Measurements from ENCODE around the gene CAMLG.

CAMLG gene

DNA sequence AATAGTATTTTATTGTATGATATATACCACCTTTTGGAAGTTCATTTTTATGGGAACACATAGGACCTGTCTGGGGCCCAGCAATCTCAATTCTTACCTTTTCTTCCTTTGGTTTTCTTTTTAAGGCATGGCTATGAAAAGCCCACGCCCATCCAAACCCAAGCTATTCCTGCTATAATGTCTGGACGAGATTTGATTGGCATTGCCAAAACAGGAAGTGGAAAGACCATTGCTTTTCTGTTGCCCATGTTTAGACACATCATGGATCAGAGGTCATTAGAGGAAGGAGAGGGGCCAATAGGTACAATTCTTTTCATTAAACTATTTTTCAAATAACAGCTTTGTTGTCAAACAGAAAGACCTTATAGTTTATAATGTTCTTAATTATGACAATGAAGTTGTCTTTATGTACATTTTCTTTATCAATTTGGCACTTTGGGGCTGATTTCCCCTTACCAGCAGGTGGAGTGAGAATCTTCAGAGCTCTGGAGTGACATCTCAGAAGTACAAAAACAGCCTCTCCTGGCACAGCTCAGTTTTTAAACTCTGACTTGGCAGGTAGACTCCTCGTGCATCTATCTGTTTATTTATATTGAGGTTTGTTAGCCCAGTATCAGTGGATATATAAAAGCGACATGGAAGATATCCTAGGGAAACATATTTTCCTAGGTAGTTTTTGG is 46.0 kb downstream of the CAMLG start:
- DNase-seq (ENCODE audit: low read depth): no peak

DNA sequence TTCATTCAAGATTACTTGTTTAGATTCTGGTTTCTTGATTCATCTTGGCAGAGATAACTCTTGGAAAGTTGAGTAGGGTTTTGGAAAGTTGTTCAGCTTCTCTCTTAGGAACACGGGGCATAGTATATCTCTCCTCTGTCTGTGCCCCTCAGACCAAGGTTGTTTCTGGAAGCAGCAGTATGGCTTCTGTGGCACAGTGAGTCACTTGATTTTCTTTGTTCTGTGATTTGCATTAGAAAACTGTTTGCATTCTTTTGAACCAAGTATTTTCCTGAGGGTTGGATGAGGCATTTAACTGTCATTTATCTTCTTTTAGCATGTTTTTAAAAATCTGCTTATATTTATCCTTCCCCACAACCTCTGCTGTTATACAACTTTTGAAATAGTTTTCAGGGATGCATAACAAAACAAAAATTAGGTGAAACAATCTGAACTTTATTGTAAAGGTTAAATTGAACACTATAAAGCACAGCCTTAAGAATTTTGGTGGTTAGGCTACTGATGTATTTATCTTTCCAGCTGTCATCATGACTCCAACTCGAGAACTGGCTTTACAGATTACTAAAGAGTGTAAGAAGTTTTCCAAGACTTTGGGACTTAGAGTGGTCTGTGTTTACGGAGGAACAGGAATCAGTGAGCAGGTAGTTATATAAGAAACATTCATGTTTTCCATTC is 46.7 kb downstream of the CAMLG start:
- DNase-seq (ENCODE audit: low read depth): no peak

DNA sequence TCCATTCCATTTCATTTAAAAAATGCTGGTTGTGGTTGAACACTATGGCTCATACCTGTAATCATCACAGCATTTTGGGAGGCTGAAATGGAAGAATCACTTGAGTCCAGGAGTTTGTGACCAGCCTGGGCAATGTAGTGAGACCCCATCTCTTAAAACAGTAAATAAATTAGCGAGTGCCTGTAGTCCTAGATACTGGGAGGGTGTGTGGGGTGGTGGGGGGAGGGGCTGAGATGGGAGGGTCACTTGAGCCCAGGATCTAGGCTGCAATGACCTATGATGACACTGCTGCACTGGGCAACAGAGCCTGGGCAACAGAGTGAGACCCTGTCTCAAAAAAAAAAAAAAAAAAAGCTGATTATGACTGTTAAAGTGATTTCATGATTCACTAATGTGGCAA is 49.3 kb downstream of the CAMLG start:
- no peak for DNase-seq (ENCODE audit: low read depth)

DNA sequence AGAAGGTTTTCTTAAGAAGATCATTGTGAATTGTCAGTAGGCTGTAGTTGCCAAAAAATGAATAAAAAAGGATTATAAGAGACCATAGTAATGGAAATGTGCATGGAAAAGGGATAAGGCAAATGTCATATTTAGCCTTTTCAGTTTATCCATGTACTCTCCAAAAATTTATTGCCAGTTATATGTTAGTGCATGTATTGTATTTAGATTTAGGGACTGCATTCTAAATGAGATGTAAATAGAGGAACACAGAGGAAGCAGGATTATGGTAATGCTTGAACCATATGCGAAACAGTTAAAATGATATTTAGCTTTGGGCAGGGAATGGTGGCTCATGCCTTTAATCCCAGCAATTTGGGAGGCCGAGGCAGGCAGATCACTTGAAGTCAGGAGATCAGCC is 53.2 kb downstream of the CAMLG start:
- no peak for DNase-seq (ENCODE audit: low read depth)

DNA sequence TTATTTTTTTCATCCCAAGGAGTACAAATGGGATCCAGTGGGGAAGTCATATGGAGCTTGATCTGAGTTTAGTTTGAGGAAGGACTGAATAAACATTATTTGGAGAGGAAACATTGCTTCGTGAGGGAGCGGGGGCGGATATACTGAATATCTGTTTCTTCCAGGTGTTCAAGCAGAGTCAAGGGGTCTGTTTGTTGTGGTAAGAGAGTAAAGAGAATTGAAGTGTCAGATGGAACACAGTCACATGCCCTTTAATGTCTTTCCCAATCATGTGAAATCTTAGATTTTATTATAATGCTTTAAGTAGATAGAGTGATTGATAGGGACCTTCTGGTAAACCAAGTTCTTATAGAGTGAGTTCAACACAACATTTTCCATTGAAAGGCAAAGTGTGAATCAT is 53.9 kb downstream of the CAMLG start:
- DNase-seq (ENCODE audit: low read depth): no peak

DNA sequence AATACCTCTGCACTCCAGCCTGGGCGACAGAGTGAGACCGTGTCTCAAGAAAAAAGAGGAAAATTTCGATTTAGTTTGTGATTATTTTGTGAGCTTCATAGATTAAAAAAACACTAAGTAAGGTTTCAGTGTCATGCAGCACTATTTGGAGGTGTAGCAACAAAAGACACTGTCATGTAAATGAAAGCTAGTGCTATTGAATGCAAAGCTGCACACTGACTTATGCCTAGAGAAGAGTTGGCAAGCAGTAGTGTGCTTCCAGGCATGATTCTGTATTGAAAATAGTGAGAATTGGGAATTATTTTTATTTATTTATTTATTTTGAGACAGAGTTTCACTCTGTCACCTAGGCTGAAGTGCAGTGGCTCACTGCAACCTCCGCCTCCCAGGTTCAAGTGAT is 54.8 kb downstream of the CAMLG start:
- DNase-seq (ENCODE audit: low read depth): no peak

DNA sequence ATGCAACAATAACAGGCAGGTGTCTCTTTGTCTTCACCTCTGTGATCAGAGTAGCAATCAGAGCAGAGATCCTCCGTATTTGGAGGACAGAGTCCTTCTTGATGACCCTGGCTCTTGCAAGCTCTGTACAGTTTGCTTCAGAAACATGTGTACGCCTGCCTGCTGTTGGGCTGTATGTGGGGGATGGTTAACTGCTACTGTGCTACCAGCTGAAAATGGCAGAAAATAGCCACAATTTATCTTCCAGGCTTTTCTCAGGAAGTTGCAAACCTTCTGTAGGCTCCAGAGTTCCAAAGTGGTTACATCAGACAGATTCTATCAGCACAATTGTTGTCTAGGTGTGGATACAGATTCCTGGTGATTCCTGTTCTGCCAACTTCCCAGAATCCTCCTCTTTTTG is 55.7 kb downstream of the CAMLG start:
- no peak for DNase-seq (ENCODE audit: low read depth)

DNA sequence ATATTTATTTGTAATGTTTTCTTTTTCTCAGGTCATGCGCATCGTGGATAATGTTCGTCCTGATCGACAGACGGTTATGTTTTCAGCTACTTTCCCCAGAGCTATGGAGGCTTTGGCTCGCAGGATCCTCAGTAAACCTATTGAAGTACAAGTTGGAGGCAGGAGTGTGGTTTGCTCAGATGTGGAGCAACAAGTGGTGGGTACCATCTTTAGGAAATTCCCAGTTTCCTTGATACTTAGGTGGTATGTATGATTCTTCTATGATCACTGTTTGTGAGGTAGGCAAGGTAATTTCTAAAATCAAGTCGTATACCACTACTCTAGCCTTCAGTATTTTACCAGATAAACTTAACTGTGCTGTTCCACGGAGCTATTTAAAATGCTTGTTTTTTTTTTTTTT is 56.5 kb downstream of the CAMLG start:
- DNase-seq (ENCODE audit: low read depth): no peak

DNA sequence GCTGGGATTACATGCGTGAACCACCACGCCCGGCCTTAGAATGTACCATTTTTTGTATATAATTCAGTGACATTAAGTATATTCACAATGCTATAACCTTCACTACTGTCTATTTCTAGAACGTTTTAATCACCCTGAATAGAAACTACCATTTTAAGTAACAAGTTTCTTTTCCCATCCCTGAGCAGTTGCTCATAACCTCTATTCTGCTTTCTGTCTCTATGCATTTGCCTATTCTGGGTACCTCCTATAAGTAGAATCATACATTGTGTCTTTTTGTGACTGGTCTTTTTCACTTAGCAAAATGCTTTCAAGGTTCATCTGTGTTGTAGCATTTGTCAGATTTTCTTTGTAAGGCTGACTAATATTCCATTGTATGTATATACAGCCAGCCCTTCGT is 60.1 kb downstream of the CAMLG start:
- DNase-seq (ENCODE audit: low read depth): no peak
